Activated gamma-delta T cell (primary cell): ENCODE data around the gene ABCG1.
"Not testable (repeated sequence)": the region's sequence is repeated elsewhere in the genome, so short reads cannot be mapped to it uniquely, and the experiment has no call there.

Experiments used
- DNase-seq: peaks from one replicate; lab custom pipeline; 2025; lab: John Stamatoyannopoulos, UW

The ABCG1 gene

GRCh38 chr21:42291003-42291750 is 72.2 kb downstream of the ABCG1 start:
- no peak for DNase-seq

GRCh38 chr21:42291751-42292562 is 73.0 kb downstream of the ABCG1 start:
- no peak for DNase-seq

- not testable (repeated sequence) for DNase-seq
These were observed 73.7 kb downstream of the ABCG1 start for GRCh38 chr21:42292563-42293142.

GRCh38 chr21:42293649-42294272 is 74.8 kb downstream of the ABCG1 start:
- DNase-seq = no peak

GRCh38 chr21:42294273-42294880 is 75.4 kb downstream of the ABCG1 start:
- no peak for DNase-seq

DNA sequence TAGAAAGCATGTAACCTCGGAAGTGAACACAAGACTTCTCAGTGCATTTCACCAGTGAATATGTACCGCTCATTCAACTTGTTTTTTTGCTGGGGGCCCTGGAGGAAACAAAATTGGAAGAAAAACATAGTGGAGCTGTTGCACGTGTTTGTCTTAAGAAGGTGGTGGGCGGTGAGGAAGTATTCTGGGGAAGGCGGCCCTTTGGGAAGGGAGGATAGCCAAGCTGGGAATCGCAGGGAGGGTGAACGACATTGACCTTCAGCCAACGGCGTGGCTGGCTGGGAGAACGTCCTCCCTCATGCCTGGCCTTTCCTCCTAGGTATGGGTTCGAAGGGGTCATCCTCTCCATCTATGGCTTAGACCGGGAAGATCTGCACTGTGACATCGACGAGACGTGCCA is 76.9 kb downstream of the ABCG1 start:
- DNase-seq = no peak

GRCh38 chr21:42296501-42296900 is 77.6 kb downstream of the ABCG1 start:
- DNase-seq = no peak

DNA sequence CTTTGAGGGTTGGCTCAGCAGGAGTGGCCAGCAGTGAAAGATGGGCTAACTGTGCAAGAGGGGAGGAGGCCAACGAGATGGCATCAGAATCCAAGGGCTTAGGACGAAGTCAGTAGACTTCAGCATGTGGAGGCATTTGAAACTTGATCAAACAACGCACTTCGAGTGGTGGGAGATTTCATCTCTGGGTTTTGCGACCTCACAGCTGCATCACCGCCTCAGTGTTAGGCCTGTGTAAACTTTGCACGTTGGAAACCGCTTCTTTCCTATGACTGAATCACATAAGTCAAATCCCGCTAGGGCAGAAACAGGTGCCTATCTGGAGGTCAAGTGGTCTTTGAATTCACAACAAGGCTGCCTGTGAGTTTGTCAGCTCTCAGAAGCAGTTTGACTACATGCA is 78.4 kb downstream of the ABCG1 start:
- no peak for DNase-seq

GRCh38 chr21:42298237-42298636 is 79.3 kb downstream of the ABCG1 start:
- no peak for DNase-seq

DNA sequence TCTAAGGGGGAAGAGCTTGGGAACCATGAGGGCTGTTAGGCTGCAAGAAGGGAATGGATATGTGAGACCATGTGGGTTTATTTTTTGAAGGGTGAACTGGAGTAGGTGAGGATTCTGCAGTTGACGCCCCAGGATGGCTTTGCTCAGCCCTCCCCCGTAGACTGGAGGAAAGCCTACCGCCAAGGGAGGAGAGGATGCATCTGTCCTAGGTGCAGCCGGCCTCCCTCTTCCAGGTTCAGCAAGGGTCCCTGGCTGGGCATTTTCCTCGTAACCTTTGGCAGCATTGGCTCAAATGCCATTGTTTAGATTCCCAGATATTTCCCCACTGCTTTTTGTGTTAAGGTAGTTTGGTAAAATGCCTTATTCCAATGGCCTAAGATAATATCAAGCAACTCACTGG is 79.7 kb downstream of the ABCG1 start:
- DNase-seq = no peak

DNA sequence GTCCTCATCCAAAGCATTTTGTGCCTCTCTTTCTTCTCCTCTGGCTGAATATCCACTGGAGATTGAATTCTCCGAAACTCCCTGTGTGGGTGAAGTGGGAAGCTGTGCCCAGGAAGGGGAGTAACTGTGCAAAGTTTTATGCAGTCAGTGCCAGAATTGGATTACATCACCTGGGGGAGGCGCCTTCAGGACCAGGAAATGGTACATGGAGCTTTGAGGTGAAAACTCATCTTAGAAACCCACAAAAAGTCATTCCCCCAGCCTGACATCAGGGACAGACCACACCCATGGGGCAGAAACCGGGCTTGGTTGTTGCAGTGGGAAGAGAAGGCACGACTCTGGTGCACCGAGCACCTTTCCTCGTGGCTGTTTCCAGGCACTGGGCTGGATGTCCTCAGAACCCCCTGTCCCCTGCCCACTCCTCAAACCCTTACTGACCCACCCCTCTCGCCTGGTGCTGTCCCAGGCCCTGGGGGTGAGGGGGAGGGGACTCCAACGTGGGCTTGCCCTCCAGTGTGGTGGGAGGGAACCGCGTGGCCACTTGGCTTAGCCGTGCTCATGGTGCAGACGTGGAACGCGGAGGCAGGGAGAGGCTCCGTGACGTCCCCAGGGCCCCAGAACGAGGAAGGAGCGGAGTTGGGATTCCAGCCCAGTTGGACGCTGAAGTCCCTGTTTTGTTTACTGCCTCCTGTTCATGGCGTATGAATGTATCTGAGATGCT is 80.5 kb downstream of the ABCG1 start:
- no peak for DNase-seq

DNA sequence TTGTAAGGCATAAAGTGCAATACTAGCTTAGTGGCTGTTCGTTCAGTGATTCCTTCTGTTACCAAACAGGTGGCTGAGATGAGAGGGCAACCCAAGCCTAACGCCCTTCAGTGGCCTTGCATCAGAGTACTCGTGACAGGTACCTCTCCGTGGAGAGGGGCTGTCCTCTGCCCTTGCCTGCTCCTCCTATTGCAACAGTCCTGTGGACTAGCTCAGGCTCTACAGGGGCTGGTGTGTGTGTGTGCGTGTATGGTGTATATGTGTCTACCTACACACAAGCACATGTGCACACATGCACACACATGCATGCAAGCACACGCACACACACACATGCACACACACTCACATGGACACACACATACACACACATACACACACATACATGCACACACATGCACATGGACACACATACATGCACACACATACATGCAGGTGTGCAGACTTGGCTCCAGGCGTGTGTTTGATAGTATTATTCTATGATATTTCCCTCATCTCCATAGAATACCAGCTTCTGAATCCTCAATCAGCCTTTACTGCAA is 81.2 kb downstream of the ABCG1 start:
- no peak for DNase-seq

DNA sequence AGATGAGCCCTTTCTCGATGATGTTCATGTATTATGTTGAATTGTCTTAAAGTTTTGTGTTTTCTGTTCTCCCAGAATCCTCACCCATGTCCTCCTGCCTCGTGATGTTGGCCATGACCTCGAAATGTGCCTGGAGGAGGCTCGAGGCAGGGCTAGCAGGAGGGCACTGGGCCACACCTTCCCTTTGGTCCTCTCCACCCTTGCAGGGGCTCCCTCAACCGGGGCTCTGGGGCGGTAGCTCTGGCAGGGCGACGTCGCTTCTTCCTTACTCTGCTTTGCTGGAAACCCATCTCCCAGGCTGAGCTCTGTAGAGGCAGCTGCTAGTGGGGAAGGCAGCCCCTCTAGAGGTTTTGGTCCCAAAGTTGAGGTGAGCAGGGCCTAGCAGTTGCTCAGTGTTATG is 82.0 kb downstream of the ABCG1 start:
- no peak for DNase-seq

DNA sequence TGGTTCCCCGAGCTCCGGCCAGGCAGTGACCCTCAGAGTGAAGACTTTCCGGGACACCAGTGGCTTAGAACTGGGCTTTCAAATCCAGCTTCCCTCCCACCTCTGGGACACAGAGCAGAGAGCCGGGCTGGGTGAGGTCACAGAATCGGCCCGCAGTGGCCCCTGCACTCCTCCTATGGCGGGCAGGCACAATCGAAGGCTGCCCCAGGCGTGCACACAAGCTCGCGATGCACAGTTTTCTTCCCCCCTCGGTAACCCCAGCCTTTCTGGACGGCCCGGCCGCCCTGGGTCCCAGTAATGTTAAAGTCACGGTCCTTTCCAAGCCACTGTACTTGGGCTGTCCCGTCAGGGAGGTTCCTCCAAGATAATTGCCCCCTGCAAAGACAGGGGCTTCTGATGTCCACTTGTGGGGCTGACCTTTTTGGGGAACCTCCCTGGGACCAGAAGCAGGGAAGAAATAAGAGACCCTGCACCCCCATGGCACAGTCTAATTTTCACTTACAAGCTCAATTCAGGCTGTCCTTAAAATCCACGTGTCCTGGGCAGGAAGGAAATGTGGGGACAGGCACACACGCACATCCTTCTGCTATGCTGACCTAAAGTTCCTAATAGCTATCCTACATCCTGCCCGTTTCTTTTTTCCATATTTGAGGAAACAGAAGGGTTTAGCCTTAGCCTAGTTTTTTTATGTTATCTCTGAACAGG is 82.6 kb downstream of the ABCG1 start:
- no peak for DNase-seq

GRCh38 chr21:42302076-42302650 is 83.2 kb downstream of the ABCG1 start:
- no peak for DNase-seq

DNA sequence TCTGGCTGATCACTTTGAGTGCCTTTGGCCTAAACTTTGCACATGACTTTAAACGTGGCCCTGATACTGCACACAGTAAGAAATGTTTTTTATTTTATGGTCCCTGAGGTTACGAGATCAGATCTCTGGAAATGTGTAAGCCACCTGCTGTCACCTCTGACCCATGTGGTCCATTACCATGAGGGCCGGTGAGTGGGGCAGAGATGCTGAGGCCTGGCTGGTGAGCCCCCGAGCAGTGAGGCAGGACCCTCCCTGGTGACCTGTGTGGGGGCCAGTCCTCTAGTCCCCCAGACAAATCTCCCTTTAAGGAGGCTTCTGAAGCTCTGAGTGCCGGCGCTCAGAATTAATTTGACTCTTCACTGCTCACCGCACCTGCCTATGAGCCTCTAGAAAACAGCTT is 83.9 kb downstream of the ABCG1 start:
- no peak for DNase-seq

DNA sequence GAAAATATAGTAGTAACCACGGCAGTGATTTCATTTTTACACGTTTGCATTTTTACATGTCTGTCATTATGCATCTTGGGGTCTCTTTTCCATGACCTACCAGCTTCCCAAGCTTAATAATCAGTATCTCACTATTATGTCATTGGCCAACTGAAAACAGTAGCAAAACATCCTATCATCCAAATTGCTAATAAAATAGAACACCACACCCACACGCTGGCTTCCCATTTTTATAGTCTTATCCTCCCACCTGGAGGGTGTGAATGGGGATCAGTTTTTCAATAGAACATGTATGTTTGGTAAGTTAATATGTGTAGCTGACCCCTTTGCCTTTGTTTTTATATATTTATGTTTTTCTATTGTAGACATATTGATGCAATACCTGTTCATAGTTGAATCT is 84.5 kb downstream of the ABCG1 start:
- no peak for DNase-seq

- DNase-seq = no peak
These were observed 85.9 kb downstream of the ABCG1 start for GRCh38 chr21:42304556-42305454.

- DNase-seq = no peak
These were observed 86.8 kb downstream of the ABCG1 start for GRCh38 chr21:42305707-42306147.
